Activated T-helper 17 cell treated with anti-CD3 and anti-CD28 coated beads, Interleukin-2, amount 50 U/mL, for 72 hours (primary cell): ENCODE data around the gene MEMO1. TPM values are rescaled to one million over a fixed set of nuclear protein-coding genes. Genes with fewer than 3 reads are reported as not detected.

Source experiments
- ATAC-seq: fragments of 150-1000 bp; cut with Tn5 transposase; replicated peaks from 2 replicates; pipeline ENCODE4 v1.10.0; 2021; ENCODE audit warnings: mild to moderate bottlenecking, moderate library complexity
- H3K27ac Mint-ChIP-seq: one replicate; pipeline ENCODE4 v1.8.0; 2022; ENCODE audit warnings: mixed read lengths
- H3K27me3 Mint-ChIP-seq: one replicate; pipeline ENCODE4 v1.8.0; 2022; ENCODE audit warnings: mixed read lengths
- H3K36me3 Mint-ChIP-seq: one replicate; pipeline ENCODE4 v1.8.0; 2022; ENCODE audit warnings: low read depth, mild to moderate bottlenecking, mixed read lengths
- H3K4me1 Mint-ChIP-seq: one replicate; pipeline ENCODE4 v1.8.0; 2022; ENCODE audit warnings: mixed read lengths
- H3K4me3 Mint-ChIP-seq: one replicate; pipeline ENCODE4 v1.8.0; 2022; ENCODE audit warnings: mild to moderate bottlenecking, mixed read lengths
- H3K9me3 Mint-ChIP-seq: one replicate; pipeline ENCODE4 v1.8.0; 2022; ENCODE audit warnings: mixed read lengths
- total RNA-seq, 2 donors: library from RNA; stranded (reverse); gene quantifications; one replicate each; pipeline ENCODE4 v1.2.3, GENCODE V29; 2022

The MEMO1 gene
- total RNA-seq, 2 donors from 2014 or later = 44.8 to 74.1 TPM

GRCh38 chr2:31822587-31822986 lies 188.2 kb downstream of the MEMO1 start:
- no peak for ATAC-seq
- Mint-ChIP-seq H3K4me3 (no peak overlapping the region), H3K27ac (no peak overlapping the region)

More at GRCh38 chr2:31822587-31822986, 188.2 kb downstream of the MEMO1 start:
- Mint-ChIP-seq H3K4me1 (no peaks in the 10 kb centered on the region), H3K9me3 (peaks cover 30% of the 10 kb centered on the region), H3K36me3 (no peaks in the 10 kb centered on the region), H3K27me3 (peaks cover 2% of the 10 kb centered on the region)

Other genes starting within 250 kb of the MEMO1 start
- gene DPY30, start 28.8 kb upstream of the MEMO1 start, total RNA-seq = 10 to 100 TPM; 50.1 to 66.2 TPM
- 10 to 100 TPM; 12.5 to 19.6 TPM for gene SPAST, start 52.5 kb upstream of the MEMO1 start, total RNA-seq
- gene SLC30A6, start 154.9 kb upstream of the MEMO1 start, total RNA-seq = 10 to 100 TPM; 22.2 to 22.3 TPM